GM12874 (cell line): ENCODE measurements around the gene TRIM46.

Experiments used
- TF ChIP-seq, protein P1 (sequence below): IDR thresholded peaks from 2 replicates; pipeline ENCODE4 v1.5.1; 2011; ENCODE audit warnings: low read depth, mild to moderate bottlenecking, control low read depth, low read length, moderate library complexity; ENCODE audit not compliant: insufficient read depth

The TRIM46 gene

DNA sequence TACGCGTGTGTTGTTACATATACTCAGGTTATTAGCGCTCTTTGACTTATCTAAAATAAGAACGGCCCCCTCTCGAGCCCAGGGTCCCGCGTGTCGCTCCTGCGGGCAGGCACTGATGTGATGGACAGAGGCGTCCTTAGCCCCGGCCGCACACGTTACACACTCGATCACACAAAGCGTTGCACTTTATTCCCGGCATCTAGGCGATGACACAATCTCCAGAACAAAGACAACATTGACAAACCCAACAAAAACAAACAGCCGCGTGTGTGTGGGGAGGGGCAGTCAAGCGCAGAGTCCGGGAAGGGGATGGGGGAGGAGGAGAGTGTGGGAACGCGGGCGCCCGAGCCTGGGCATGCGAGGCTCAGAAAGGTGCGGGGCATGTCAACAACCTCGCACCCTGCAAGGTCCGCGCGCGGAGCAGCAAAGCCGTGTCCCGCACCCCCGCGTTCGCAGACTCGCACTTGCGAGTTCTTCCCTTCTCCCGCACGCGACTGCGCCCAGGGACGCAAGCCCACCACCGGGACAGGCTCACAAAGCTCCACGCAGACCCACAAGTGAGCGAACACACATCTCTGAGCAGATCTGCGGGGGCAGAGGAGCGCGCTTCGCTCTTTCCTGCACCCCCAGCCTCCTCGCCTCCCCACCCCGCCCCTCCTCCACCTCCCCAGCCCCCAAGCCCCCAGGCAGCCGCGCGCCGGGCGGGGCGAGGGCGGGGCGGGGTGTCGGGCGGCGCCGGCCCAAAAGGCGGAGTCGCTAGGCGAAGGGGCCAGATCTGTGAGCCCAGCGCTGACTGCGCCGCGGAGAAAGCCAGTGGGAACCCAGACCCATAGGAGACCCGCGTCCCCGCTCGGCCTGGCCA lies 46.3 kb upstream of the TRIM46 start, which contains the start of gene EFNA1:
Gene EFNA1 (plus strand): TSS at position 772 of the 862 bp plus-strand sequence. CDS start 102 bp downstream, outside the sequence.
- TF ChIP-seq, protein P1, sequence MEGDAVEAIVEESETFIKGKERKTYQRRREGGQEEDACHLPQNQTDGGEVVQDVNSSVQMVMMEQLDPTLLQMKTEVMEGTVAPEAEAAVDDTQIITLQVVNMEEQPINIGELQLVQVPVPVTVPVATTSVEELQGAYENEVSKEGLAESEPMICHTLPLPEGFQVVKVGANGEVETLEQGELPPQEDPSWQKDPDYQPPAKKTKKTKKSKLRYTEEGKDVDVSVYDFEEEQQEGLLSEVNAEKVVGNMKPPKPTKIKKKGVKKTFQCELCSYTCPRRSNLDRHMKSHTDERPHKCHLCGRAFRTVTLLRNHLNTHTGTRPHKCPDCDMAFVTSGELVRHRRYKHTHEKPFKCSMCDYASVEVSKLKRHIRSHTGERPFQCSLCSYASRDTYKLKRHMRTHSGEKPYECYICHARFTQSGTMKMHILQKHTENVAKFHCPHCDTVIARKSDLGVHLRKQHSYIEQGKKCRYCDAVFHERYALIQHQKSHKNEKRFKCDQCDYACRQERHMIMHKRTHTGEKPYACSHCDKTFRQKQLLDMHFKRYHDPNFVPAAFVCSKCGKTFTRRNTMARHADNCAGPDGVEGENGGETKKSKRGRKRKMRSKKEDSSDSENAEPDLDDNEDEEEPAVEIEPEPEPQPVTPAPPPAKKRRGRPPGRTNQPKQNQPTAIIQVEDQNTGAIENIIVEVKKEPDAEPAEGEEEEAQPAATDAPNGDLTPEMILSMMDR: no peak

DNA sequence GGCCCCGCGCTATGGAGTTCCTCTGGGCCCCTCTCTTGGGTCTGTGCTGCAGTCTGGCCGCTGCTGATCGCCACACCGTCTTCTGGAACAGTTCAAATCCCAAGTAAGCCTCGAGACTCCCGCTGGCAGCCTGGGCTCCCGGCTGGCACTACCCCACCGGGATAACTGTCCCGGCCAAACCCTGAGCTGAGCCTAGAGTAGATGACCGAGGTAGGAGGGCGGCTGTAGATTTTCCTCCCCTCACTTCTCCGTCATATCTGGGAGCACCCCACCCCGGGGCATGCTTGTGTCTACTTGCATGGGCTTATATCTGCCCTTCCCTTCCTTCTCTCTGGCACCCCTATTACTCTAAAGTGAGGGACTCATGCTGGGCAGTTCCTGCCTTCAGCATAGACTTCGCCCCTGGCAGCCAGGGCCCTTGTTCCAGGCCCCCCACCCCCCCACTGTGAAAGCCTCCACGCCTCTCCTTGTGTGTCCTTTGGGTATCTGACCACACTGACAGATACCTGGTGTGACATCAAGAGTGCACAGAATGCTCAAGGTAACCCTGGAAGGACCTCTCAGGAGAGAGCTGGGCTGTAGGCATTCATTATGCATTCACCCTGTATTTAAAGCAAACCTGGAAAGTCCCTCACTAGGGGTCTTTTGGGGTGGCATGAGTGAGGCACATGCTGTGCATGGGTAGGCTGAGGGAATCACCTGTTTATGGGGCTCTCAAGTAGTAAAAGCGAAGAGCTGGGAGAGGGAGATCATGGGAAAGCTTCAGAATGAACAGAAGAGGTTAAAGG lies 45.5 kb upstream of the TRIM46 start:
- TF ChIP-seq, protein P1: no peak

DNA sequence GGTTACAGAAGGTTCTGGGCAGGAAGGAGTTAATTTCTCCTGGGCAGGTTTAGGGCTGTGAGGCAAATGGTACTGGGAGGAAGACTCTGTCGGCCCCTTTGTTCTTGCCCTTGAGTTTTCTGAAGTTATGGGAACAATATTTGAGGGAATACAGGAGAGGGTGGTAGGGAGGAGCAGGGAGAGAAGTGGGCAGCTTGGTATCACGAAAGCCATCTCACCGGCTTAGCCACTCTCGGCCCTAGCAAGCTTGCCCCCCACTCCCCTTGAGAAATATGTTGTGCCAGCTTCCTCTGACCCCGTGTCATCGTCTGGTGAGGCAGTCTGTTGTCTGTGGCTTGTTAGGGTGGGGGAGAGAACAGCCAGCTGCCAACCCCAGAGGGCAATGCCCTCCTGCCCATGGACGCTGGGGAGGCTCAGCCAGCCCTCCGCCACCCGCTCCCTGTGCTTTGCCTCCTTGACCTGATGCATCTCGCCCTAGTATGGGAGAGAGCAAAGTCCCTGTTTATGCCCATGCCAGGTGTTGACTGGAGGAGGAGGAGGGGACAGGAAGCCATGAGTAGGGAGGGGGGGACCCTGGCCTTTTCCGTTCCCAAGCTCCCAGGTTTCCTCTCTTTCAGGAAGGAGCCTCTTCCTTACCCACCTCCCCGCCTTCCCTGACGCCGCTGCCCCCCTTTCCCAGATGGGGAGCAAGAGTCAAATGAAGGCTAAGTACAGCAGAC lies 44.7 kb upstream of the TRIM46 start:
- TF ChIP-seq, protein P1: no peak

DNA sequence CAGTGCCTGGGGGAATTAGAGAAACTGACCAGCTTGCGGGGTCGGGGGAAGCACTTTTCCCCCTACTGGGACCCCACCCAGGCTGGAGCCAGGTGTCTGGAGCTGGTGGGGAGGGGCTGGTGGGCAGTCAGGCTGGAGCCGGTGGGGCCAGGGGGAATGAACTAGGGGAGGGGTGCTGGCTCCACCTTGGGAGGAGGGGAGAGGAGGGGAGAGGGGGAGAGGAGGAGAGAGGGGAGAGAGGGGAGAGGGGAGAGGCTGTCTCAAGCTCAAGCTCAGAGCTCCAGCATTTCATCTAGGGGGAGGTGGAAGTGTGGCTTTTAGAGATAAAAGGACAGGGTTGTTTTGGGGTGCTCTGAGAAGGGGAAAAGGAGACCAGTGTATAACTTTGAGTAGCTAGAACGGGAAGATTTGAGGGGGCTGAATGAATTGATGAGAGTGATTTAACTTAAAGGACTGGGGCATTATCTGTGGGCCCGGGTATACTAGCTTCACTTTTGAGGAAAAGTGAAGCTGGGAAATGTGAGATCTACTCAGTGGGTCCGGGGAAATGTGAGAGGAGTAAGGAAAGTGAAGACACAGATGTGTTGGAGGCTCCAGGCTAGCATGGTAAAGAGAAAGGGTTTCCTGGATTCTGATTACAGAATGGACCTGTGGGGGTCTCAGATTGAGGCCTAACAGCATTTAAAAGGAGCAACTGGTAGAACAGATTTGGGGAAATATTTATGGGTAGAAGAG lies 43.2 kb upstream of the TRIM46 start:
- TF ChIP-seq, protein P1: no peak

DNA sequence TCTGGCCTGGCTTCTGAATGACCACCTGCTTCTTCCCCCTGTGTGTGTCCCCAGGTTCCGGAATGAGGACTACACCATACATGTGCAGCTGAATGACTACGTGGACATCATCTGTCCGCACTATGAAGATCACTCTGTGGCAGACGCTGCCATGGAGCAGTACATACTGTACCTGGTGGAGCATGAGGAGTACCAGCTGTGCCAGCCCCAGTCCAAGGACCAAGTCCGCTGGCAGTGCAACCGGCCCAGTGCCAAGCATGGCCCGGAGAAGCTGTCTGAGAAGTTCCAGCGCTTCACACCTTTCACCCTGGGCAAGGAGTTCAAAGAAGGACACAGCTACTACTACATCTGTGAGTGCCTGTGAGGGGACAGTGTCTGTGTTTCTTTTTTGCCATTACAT lies 42.4 kb upstream of the TRIM46 start:
- TF ChIP-seq, protein P1: no peak

DNA sequence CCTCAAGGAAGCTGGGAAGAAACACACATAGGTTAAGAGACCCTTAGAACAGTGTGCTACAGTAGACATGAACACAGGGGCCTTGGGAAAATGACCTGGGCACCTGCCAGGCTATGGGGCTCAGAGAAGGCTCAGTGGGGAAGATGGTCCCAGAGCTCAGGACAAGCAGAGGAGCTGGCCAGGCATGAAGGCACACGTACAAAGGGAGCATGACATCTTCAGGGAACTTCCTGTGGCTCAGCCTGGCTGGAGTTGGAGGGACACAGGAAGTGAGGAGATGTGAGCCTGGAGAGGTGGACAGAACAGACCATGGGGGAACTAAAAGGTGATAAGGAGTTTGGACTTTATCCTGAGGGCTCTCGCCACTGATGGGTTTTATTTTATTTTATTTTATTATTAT lies 41.8 kb upstream of the TRIM46 start:
- TF ChIP-seq, protein P1: no peak
